IPS DF 19.7 (cell line): ENCODE measurements around the gene STOX2.

Source experiments
- DNase-seq: peaks from one replicate; pipeline ENCODE4 v3.0.0-alpha.2; 2013; ENCODE audit warnings: low read depth, low spot score

STOX2 gene

DNA sequence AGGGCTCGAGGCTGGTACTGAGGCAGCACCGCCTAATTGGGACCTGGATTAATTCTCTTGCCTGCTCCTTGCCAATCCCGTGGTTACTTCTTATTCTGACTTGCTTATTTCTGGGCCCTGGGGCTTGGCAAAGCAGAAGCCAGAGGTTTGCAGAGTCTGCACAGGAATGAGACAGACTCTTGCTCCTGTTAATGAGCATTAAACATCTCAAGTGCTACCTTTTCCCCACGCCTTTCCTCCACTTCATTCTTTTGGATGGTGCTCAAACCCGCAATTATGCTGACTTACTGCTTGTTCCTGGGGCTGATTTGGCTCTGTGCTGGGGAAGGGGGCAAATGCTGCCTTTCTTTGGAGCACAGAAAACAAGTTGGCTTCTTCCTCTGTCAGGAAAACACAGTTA, 16.5 kb upstream of the STOX2 start:
- DNase-seq: no peak

DNA sequence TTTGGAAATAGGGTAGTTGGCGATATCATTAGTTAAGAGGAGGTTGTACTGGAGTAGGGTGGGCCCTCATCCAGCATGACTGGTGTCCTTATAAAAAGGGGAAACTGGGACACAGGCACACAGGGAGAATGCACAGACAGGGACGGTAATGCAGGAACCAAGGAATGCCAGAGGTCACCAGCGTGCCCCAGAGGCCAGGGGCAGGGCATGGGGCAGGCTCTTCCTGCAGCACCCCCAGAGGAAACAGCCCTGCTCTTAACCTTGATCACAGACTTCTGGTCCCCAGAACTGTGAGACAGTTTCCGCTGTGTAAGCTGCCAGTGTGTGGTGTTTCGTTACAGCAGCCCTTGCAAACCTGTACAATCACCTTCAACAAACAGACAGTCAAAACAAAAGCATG, 15.9 kb upstream of the STOX2 start:
- no peak for DNase-seq

DNA sequence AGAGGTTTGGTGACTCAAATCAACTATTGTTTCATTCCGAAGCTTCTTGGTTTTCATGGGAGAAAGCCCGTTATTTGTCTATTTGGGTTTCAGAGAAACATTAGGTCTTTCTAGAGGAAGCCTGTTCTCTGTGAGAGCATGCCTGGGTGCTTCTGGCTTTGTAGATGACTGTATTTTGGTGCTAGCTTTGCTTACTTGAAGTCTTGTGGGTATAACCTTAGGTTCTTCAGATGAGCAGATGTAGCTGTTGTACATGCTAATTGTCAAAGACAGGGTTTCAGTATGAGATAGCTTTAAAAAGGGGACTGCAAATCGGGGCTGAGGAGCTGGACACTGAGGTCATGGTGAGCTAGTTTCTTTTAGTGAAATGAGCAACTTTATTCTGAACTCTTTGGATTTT, 7.9 kb upstream of the STOX2 start:
- no peak for DNase-seq

DNA sequence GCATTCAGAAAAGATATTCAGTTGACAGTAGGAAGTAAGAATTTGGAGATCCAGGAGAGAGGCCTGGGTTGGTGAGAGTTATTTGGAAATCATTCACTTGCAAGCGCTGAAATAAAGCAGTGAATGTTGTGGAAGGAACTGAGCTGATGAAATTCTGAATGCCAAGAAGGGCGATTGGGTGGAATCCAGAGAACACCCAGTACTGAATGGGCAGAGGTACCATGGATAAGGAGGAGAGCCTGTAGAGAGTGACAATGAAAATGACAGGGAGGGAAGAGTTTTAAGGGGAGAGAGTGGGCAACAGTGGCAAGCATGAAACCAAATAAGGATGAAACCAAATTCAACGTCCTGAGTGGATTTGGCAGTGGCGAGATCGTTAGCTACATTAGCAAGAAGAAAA, 6.7 kb upstream of the STOX2 start:
- DNase-seq: no peak

DNA sequence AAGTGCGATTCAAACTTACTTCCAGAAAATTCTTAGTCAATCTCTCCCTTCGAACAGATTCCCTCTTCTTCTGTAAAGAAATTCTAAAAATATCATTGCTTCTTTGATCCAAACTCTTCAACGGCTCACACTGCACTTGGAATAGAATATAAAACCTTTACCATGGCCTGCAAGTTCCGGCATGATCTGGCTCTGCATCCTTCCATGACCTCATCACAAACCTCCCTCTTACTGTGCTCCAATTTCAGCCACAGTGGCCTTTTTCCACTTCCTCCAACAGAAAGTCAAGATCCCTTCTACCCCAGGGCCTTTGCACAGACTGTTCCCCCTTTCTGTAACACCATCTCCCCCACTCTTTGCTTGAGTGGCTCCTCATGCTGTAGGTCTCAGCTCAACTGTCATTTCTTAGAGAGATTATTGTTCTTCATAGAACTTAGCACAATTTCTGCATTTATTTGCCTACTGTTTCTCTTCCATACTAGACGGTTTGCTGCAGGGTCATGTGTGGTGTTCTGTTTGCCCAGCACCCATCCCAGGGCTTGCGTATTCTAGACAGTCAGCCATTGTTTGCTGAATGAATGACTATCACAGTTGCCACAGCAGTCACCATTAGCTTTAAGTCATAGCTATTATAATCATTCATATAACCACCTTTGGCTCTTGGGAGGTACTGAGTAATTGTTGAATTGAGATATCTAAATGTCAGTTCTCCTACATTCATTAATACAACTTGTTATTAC, 1.9 kb upstream of the STOX2 start:
- no peak for DNase-seq

DNA sequence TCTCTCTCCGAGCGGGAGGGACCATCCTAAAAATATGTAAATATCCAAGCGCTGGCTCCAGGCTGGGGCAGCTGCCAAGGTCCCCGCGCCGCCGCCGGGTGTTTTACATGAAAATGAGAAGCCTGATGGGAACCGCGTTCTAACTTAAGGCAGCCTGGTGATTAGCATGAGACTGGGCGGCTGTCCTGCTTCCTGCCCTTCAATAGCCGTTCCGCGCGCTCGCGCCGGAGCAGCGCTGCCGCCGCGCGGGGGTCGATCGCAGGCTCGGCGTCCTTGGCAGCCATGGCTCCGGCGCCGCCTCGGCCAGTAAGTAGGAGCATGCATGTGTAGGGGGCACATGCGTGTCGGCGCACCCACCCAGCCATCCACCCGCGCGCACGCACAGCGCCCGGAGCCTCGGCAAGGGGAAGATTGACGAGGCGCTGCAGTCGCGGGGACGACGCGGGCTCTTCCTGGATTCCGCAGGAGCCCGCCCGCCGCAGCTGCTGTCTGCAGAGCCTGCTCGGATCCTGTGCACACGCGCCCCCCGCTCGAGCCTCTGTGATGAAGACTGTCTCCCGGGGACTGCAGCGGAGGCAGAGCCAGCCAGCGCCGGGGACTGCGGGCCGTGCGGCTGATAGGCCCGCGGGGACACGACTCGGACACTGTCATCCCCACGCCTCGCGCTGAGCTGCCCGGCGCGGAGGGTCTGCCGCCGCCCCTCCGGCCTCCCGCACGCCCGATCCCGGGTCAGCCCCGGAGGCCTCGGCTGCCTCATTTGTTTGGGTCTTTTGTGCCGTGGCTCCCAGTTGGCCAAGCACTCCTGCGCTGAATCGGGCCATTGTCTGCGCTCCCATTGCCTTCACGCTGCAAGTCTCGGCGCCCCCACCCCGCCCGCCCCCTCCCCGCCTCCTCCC, 734 bp downstream of the STOX2 start:
- DNase-seq: peak; percentile 89

DNA sequence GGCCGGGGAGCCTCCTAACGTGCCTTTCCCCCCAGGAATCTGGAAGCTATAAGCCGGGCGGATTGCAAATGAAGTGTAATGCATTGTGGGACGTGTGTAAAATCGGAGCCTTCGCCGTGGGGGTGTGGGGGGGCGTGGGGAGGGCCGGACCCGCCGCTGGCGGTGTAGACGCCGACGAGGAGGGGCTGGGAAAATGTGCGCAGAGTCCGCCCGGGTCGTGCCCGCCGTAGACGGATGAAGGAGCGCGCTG, 1.3 kb downstream of the STOX2 start:
- no peak for DNase-seq

DNA sequence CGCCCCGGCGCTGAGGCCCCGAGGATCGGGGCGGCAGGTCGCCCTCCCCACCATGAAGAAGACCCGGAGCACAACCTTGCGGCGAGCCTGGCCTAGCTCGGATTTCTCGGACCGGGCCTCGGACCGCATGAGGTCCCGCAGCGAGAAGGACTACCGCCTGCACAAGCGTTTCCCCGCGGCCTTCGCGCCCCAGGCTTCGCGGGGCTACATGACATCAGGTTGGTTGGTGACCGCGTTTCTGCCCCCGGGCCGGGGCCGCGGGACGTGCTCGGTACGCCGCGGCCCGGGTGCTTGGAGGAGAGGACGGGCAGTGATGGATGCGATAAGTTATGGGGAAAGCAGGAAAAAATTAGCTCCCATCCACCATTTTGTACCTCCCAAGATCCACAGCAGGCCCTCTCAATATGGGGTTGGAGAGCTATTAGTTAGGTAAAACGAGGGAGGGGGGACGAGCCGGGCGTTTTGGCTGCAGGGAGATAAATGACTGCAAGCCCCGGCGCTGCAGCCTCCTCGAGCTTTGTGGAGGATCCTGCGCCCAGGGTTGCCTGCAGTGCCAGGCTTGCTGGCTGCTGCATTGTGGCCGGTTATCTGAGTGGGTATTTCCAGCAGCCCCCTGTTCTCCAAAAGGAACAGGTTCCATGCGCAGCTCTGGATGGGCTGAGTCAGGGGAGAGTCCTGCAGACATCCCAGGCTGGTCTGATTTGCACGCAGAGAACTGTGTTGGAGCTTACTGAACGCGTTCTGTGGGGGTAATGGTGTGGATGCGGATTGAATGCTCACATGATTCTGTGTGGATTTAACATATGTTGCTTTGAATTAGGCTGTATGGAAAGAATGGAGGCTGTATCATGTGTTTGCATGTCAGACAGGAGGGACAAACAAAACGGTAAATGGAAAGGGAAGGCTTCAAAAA, 1.9 kb downstream of the STOX2 start:
- DNase-seq: no peak

DNA sequence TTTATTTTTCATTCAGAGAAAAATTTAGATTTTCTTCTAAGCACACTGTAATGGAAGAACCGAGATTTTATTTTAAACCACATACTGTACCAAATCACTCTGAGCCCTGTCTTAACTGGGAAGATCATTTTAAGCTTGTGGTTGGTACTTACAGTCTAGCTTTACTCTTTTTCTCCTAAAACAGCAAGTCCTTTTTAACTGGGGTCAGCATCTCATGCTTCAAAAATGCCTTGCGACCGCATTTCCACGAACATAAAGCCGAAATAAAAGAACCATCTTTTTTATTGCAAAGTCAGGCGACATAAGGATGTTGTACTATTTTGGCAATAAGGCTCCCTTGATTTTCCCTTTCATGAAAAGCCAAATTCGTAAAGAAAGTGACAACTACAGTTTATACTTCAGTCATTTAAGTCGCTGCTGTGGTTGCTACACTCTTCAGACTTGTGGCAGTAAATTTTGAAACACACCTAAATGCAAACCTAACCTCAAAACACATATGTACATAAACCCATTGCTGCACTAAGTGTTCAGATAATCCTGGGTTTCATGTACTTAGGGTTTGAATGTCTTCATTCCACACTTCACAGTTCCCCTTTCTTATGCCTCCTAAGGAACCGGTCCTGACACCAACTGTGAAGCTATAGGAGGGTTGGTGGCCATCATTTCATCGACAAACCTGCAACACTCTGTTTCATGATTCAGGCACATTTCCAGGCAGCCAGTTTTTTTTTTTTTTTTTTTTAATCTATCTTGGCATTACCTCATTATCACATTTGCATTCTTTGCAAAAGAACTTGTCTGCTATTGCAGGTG, 3.0 kb downstream of the STOX2 start:
- no peak for DNase-seq

DNA sequence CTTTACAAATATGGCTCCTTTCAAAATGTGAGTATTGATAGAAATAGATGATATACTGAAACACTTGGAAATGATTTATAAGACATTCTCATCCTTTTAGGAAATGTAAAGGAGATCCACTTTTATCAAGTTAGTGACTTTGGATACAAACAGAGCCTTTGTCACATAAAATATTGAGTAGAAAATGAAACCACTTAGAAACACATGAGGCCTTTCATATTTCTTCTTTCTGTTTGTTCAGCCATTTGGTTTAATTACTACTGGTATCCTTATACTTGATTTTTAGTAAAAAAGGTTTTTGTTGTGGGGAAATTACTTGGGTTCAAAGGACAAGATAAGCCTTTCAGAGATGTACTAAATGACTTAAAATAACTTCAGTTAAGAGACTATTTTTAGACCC, 4.1 kb downstream of the STOX2 start:
- DNase-seq: no peak

DNA sequence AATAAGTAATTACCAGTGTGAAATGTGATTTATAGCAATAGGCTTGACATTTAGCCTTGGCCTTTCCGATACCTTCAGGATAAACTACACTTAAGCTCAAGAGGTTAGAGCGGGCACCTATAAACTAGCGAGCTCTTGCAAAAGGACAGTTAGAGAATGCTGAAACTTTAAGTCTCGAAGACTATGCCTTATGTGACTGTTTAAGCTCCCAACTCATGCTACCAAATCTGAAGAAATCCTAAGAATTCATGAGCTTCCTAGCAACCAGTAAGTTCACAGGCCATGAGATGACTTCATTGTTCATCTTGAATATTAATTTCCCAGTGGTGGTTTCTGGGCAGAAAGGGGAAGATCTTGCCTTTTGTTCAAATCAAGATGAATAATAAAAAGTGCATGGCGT, 4.7 kb downstream of the STOX2 start:
- DNase-seq: no peak

DNA sequence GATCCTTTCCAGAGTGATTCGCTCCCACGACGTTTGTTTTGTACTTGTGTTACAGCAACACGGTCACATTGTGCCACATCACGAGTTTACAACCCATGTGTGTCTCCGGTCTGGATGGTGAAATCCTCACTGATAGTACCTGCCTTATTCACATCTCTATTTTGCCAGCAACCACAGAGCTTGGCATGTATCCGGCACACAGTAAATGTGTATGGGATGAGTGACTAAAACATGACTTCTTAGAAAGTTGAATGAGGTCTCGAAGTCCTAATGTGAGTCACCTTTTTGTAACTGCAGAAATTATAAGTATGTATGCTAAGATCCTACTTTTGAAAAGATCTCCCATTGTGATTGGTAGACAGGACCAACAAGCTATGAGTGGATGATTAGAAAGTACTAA, 7.5 kb downstream of the STOX2 start:
- no peak for DNase-seq

DNA sequence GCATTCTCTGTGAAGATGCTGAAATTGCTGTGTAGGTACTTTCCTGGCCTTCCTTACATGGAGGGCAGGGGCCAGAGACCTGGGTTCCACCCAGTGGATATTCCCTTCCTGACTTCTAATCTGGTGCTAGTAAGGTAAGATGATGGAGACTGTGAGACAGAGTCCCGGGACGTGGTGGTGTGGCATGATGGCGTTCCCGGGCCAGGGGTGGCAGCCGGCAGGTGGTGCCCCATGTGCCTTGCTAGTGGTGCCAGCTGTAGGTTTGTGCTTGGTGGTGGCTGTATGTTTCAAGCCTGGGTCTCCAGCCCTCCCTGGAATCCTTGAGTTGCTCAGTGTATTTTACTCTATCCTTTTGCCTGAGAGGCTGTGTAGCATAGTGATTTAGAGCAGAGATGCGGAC, 10.9 kb downstream of the STOX2 start:
- no peak for DNase-seq

DNA sequence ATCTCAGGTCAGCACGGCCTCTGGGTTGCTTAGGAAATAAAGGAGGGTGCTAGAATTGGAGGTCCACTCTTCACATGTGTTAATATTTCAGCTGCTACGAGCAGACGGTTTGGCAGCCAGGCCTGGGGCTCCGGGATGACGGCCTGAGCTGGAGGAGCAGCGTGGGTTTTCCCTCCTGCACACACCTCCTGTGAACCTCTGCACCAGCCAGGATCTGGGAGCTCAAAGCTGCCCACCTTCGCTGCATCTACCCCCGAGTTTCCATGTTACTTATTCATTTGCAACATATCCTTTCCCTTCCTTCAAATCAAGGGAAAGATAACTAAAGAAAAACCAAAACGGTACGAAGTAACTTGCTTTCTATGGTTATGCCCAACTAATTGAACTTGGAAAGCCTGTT, 13.6 kb downstream of the STOX2 start:
- no peak for DNase-seq

DNA sequence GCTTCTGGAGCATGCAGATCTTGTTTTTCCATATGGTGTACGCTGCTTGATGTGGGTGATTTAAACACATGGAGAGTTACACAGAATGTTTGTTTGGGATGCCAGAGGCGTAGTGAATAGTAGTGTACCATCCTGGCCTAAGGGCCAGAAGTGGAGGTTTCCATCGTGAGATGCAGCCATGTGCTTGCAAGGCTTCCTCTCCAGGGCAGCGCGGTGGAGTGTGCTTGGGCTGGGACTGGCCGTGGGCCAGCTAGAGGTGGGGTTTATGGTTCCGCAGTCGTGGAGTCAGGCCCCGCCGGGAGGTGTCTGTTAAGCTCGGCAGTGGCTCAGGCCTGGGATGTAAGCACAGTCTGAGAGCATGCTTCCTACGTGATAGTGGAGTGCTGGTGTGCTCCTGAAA, 14.0 kb downstream of the STOX2 start:
- DNase-seq: no peak

DNA sequence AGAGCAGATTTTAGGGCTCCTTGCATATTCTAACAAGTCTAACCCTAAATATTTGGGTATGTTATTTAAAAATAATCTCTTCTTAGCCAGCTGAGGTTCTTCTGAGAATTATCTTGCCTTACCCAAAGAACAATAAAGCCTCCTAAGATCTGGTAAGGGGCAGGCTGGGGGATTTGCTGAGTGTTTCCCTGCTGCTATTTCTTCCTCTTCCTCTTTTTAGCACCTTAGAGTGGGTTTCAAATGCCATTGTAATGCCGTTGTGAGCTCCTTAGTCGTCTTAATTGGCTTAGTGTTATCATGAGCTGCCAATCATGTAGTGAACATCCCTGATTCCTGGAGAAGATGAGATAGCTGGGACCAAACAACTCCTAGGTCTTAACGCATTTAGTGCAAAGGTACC, 15.4 kb downstream of the STOX2 start:
- no peak for DNase-seq

DNA sequence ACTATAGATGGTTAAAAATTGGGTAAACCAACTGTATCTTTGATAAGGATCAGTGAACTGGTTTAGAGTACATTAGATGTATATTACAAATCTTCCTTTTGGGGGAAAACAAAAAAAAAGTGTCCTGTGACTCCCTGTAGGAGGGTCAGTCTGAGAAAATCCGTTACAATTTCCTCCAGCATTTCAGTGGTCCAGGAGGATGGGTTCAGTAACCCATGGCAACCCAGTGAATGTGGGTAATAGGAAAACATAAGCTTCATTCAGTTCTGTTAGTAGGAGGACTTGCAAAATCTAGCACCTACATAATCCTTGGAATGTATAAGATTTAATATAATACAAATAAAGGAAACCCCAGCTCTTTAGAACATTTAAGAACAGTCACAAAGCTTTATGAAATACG, 16.2 kb downstream of the STOX2 start:
- no peak for DNase-seq

DNA sequence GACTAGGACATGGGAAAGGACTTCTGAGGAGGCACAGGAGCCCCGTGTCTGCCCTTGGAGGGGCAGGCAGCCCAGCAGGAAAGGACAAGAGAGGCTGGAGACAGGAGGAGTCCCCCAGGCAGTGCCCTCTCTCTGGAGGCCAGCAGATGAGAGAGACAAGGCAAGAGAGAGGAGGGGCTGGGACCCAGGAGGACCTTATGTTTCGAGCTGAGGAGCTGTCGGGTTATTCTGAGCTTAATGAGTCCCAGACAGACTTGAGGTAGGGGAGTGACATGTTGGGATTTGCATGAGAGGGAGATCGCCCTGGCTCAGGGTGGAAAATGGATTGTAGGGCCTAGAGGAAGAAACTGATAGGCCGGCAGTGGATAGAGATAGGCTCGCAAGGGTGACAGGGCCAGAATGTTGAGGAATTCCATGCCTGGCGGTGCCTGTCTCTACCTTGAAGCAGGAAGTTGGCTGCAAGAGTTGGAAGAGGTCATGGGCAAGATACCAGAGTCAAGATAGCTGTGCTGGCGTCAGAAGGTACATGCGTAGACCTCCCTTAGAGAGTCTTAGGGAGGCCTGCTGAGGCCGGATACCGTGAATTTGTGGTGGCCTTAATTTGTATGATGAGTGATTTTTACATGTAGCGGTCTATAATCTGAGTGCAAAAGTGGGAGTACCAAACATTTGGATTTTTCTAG, 19.4 kb downstream of the STOX2 start:
- DNase-seq: no peak

DNA sequence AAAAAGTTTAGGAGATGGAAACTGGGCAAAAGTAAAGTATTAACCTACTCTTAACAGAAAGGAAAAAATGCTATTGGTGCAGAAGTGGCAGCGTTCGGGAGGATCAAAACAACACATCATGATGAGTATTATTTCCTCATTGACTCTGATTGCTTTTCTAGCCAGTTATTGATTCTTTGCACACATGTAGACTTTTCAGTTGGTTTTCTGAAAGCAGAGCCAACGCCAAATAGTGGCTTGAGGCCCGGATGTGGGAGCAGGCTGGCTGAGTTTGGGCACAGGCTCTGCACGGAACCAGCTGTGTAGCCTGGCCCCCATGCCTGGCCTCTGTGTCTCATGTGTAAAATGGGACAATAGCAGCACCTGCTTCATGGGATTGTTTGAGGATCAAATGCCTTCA, 21.8 kb downstream of the STOX2 start:
- no peak for DNase-seq

DNA sequence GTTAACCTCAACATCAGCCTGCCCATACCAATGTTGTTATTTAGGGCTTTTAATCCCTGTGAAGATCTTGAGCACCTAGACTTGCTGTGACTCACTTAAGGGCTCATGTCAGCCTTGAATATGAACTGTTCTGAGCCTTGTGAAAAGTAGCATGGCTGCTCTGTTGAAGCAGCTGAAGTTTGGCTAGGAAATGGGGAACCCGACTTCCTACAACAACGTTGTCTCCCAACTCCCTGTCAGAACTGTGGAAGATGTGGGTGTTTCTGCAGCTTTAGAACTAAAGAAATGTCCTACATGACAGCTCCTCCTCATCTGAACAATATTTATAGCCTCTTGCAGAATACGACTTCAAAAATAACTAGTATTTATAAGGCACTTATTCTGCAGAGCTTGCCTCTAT, 27.5 kb downstream of the STOX2 start:
- no peak for DNase-seq

DNA sequence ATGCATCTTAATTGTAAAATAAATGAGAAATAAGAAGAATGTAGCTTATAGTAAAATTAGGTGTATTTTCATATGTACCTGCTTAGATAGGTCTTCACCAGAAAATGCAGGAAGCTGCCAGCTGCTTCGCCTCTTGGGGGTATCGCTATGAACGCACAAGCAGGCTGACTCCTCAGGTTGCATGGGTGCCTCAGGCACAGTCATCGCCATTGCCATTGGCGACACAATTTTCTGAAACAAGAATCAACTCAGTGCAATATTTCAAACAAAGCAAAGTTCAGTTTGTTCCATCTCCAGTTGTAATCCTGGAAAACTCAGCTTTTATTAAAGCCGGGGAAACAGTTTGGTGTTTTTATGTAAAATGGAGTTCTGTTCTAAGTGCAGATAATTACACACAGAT, 29.7 kb downstream of the STOX2 start:
- no peak for DNase-seq
